Measurements from ENCODE around the gene CSNK2A1. TPM values are rescaled to one million over a fixed set of nuclear protein-coding genes. Genes with fewer than 3 reads are reported as not detected.
A peak's percentile ranks its signal among the peaks of the same experiment; 100 is the strongest.

The CSNK2A1 gene
- total RNA-seq, 3 donors from 2014 or later: 104 to 127 (median 117) TPM

DNA sequence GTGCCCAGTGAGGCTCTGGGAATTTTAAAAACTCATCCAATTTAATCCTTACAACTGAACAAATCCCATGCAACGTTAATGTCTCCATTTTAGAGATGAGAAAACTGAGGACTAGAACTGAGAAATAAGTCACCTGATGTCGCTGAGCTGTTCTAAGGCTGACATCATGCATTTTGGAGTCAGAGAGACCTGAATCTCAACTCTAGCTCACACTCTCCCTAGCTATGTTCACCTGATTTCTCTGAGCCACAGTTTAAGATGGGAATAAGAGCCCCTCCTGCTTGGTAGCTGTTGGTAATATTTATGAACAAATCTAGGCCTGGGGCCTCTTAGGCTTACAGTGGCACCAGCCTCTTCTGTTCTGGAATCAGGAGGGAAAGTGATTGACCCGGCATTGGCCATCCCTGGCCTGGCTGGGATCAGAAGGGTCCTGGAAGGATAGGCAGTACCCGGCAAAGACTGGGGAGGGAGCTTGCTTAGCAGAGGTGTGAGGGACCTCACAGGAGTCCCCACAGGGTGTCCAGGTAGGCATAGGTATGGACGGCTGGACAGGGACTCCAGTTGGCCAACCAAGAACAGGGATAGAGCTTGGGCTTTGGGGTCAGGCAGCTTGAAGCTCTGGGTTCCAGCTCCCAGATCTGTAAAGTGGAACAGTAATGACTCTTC lies 18.8 kb upstream of the CSNK2A1 start:
- Histone ChIP-seq H3K36me3 (ENCODE audit: low read depth) (no peaks in the 10 kb centered on the region), H3K4me3 (no peak overlapping the region), H3K9me3 (no peaks in the 10 kb centered on the region), H3K4me1 (ENCODE audit: low read depth) (no peaks in the 10 kb centered on the region)
- no peak for TF ChIP-seq CTCF (IDR thresholded peaks at IDR 0.05)
- ATAC-seq (no peak), DNase-seq (no peak)
- intact Hi-C loops (cut with DNase I, micrococcal nuclease): loop anchor here in 1 of 2 donors (10.0 kb wide), 1 partner anchor 172 kb away; no protein-coding TSS in a partner anchor

- Histone ChIP-seq H3K4me3 (no peak overlapping the region), H3K4me1 (ENCODE audit: low read depth) (no peaks in the 10 kb centered on the region), H3K9me3 (no peaks in the 10 kb centered on the region), H3K36me3 (ENCODE audit: low read depth) (no peaks in the 10 kb centered on the region)
- peak; percentile 93 for TF ChIP-seq CTCF (IDR thresholded peaks at IDR 0.05)
- DNase-seq (peak in 2 of 3 donors; percentile 45 to 72), ATAC-seq (peak; percentile 82)
- intact Hi-C loops (cut with DNase I, micrococcal nuclease): loop anchor here in 1 of 2 donors (10.0 kb wide), 1 partner anchor 173 kb away; no protein-coding TSS in a partner anchor
Observed at GRCh38 chr20:561437-562231, 18.0 kb upstream of the CSNK2A1 start.

DNA sequence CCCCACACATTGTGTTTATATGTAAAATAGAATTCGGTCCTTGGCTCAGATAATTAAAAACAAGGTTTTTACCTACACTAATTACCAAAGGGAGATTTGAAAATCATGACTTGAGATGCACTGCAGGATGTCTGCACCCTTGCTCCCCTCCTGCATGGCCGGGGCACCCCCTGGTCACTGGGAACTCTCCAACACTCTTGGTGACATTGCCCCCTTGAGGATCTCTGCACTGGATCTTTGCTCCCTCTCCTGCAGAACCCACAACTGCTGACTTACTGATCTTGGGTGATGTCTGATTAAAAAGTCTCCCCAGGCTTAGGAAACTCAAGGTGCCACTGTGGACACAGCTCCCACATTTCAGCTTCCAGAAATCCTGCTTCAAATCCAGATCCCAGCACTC lies 17.1 kb upstream of the CSNK2A1 start:
- no peak for TF ChIP-seq CTCF (IDR thresholded peaks at IDR 0.05)
- intact Hi-C loops (cut with DNase I, micrococcal nuclease): loop anchor here in 1 of 2 donors (10.0 kb wide), 1 partner anchor 174 kb away; no protein-coding TSS in a partner anchor

GRCh38 chr20:558117-558516 lies 14.5 kb upstream of the CSNK2A1 start:
- DNase-seq (no peak), ATAC-seq (no peak)
- H3K4me1 ChIP-seq (ENCODE audit: low read depth): no peaks in the 10 kb centered on the region
- no peak for TF ChIP-seq CTCF (IDR thresholded peaks at IDR 0.05)
- H3K9me3 ChIP-seq: no peaks in the 10 kb centered on the region
- no peak overlapping the region for H3K4me3 ChIP-seq
- no peaks in the 10 kb centered on the region for H3K36me3 ChIP-seq (ENCODE audit: low read depth)
- intact Hi-C loops (cut with DNase I, micrococcal nuclease): loop anchor here in 1 of 2 donors (10.0 kb wide), 1 partner anchor 107 kb away; no protein-coding TSS in a partner anchor

More for the DNA sequence above, 17.1 kb upstream of the CSNK2A1 start:
- Histone ChIP-seq H3K4me3 (no peak overlapping the region), H3K36me3 (ENCODE audit: low read depth) (no peaks in the 10 kb centered on the region), H3K4me1 (ENCODE audit: low read depth) (no peaks in the 10 kb centered on the region), H3K9me3 (no peaks in the 10 kb centered on the region)
- ATAC-seq: no peak
- no peak for DNase-seq

DNA sequence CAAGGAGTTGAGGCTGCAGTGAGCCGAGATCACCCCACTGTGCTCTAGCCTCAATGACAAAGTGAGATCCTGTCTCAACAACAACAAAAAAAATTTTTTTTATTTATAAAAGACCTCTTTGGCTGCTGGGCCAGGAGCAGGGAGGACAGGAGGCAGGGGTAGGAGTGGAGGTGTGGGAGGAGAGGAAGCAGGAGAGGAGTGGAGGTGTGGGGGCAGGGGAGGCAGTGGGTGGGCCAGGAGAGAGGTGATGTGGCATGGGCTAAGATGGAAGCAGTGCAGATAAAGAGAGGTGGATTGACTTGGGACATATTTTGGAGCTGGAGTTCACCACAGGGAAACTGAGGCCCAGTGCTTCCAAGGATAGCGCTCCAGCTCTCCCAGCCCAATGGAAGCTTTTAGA lies 13.4 kb upstream of the CSNK2A1 start:
- no peak for TF ChIP-seq CTCF (IDR thresholded peaks at IDR 0.05)
- Histone ChIP-seq H3K9me3 (no peaks in the 10 kb centered on the region), H3K4me1 (ENCODE audit: low read depth) (no peaks in the 10 kb centered on the region), H3K36me3 (ENCODE audit: low read depth) (no peaks in the 10 kb centered on the region), H3K4me3 (no peak overlapping the region)
- DNase-seq (no peak), ATAC-seq (no peak)
- intact Hi-C loops (cut with DNase I, micrococcal nuclease): loop anchor here in 1 of 2 donors (10.0 kb wide), 1 partner anchor 108 kb away; no protein-coding TSS in a partner anchor
